Measurements from ENCODE around the gene AIPL1. TPM values are rescaled to one million over a fixed set of nuclear protein-coding genes. Genes with fewer than 3 reads are reported as not detected.

Gene AIPL1
- total RNA-seq, 2 experiments from 2014 or later: not detected

DNA sequence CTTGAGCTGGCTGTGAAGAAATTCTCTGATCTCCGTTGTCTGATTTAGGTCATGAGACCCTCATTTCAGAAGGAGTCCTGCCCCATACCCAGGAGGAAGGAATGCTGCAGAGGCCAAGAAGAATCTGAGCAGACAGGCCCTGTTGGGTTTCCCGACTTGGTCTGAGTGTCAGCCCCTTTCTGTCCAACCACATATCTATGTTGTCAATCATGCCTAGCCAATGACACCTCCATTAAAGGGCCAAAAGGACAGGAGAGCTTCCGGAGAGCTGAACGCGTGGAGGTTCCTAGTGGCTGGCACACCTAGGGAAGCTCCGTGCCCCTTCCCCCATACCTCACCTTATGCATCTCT lies 47.2 kb upstream of the AIPL1 start:
- H3K79me2 ChIP-seq (ENCODE audit: insufficient read depth, low read depth, low read length): no peaks in the 10 kb centered on the region
- peaks cover 7% of the 10 kb centered on the region for H3K4me1 ChIP-seq (ENCODE audit: insufficient read depth, low read length, poor library complexity, severe bottlenecking)
- DNase-seq (ENCODE audit: low spot score): no peak
- ChIA-PET CTCF (ENCODE audit: unreplicated experiment) (no interaction called here), POLR2A (no interaction called here)
- no peak overlapping the region for H3K4me2 ChIP-seq (ENCODE audit: low read length)
- no TSS peak for BruUV-seq (replicated peaks)
- intact Hi-C loops (cut with micrococcal nuclease; ENCODE audit: unreplicated experiment): no loop called here
- no peaks in the 10 kb centered on the region for H3K9me2 ChIP-seq (ENCODE audit: insufficient read depth, low read length)
- no peaks in the 10 kb centered on the region for H4K20me1 ChIP-seq (ENCODE audit: insufficient read depth, low read length)
- no peak overlapping the region for H3K27ac ChIP-seq (ENCODE audit: low read depth, low read length, poor library complexity, severe bottlenecking)
- H2AFZ ChIP-seq (ENCODE audit: low read length): no peak overlapping the region
- H3K9me3 ChIP-seq (ENCODE audit: low read length): no peaks in the 10 kb centered on the region
- H3K36me3 ChIP-seq (ENCODE audit: insufficient read depth, low read length): no peaks in the 10 kb centered on the region
- TF ChIP-seq, protein P1, sequence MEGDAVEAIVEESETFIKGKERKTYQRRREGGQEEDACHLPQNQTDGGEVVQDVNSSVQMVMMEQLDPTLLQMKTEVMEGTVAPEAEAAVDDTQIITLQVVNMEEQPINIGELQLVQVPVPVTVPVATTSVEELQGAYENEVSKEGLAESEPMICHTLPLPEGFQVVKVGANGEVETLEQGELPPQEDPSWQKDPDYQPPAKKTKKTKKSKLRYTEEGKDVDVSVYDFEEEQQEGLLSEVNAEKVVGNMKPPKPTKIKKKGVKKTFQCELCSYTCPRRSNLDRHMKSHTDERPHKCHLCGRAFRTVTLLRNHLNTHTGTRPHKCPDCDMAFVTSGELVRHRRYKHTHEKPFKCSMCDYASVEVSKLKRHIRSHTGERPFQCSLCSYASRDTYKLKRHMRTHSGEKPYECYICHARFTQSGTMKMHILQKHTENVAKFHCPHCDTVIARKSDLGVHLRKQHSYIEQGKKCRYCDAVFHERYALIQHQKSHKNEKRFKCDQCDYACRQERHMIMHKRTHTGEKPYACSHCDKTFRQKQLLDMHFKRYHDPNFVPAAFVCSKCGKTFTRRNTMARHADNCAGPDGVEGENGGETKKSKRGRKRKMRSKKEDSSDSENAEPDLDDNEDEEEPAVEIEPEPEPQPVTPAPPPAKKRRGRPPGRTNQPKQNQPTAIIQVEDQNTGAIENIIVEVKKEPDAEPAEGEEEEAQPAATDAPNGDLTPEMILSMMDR (conservative IDR thresholded peaks at IDR 0.05; ENCODE audit: low read length): no peak
- H3K4me3 ChIP-seq (ENCODE audit: low read depth, low read length, poor library complexity, severe bottlenecking): no peak overlapping the region

DNA sequence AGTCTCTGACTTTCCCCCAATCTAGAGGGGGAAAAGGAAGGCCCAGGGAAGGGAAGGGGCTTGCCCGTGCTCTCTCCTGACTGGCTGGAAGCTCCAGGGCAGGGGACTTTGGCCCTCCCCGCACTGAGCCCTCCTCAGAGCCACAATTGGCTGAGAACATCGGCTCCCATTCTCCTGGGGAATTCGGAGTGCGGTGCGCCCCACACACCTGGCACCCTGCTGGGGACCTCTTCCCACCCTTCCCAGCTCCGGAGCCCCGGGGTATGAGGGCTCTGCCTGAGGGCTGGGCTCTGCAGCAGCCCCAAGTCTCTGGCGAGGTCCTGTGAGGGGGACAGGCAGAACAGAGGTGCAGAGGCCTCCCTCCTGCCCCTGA lies 45.4 kb upstream of the AIPL1 start:
- Histone ChIP-seq H3K4me3 (ENCODE audit: low read depth, low read length, poor library complexity, severe bottlenecking) (no peak overlapping the region), H3K79me2 (ENCODE audit: insufficient read depth, low read depth, low read length) (no peaks in the 10 kb centered on the region), H3K4me1 (ENCODE audit: insufficient read depth, low read length, poor library complexity, severe bottlenecking) (no peaks in the 10 kb centered on the region), H4K20me1 (ENCODE audit: insufficient read depth, low read length) (no peaks in the 10 kb centered on the region), H3K27ac (ENCODE audit: low read depth, low read length, poor library complexity, severe bottlenecking) (no peak overlapping the region), H3K9me3 (ENCODE audit: low read length) (no peaks in the 10 kb centered on the region), H3K9me2 (ENCODE audit: insufficient read depth, low read length) (no peaks in the 10 kb centered on the region), H3K4me2 (ENCODE audit: low read length) (no peak overlapping the region), H2AFZ (ENCODE audit: low read length) (no peak overlapping the region), H3K36me3 (ENCODE audit: insufficient read depth, low read length) (no peaks in the 10 kb centered on the region)
- DNase-seq (ENCODE audit: low spot score): no peak
- intact Hi-C loops (cut with micrococcal nuclease; ENCODE audit: unreplicated experiment): no loop called here
- ChIA-PET CTCF (ENCODE audit: unreplicated experiment) (no interaction called here), POLR2A (no interaction called here)
- TF ChIP-seq, protein P1 (conservative IDR thresholded peaks at IDR 0.05; ENCODE audit: low read length): no peak
- TF ChIP-seq EZH2phosphoT487 (IDR thresholded peaks at IDR 0.05; ENCODE audit: borderline replicate concordance, low read depth, low read length): no peak
- no TSS peak for BruUV-seq (replicated peaks)

DNA sequence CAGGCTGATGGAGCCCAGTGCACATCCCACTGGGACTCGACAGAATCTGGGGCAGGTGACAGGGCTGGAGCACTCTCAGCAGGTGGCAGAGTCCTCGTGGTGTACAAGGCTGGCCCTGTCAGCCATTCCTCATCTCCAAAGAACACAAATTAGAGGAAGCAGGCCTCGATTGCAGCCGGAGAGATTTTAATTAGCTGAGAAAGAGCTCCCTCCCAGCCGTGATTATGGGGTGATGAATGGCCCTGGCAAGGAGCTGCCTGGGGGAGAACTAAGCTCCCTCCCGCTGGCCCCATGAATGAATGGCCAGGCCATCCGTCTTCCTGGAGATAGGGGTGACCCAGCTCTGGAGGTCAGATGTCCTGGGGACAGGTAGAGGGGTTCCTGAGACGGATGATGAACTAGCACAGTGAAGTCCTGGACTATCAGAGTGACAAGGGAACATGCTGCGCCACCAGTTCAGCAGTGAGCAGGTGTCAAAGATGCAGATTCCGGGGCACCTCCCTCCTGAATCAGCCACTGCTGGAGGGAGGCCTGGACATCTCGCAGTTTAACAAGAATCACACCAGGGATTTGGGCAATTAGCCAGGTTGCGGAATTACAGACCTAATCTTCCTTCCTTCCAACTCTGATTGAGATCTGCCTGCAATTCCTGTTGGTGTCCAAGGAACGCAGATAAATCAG lies 44.8 kb upstream of the AIPL1 start:
- Histone ChIP-seq H3K9me3 (ENCODE audit: low read length) (no peaks in the 10 kb centered on the region), H3K4me1 (ENCODE audit: insufficient read depth, low read length, poor library complexity, severe bottlenecking) (no peaks in the 10 kb centered on the region), H2AFZ (ENCODE audit: low read length) (no peak overlapping the region), H3K36me3 (ENCODE audit: insufficient read depth, low read length) (no peaks in the 10 kb centered on the region), H3K79me2 (ENCODE audit: insufficient read depth, low read depth, low read length) (no peaks in the 10 kb centered on the region), H3K4me3 (ENCODE audit: low read depth, low read length, poor library complexity, severe bottlenecking) (no peak overlapping the region), H3K9me2 (ENCODE audit: insufficient read depth, low read length) (no peaks in the 10 kb centered on the region), H3K4me2 (ENCODE audit: low read length) (no peak overlapping the region), H3K27ac (ENCODE audit: low read depth, low read length, poor library complexity, severe bottlenecking) (no peak overlapping the region), H4K20me1 (ENCODE audit: insufficient read depth, low read length) (no peaks in the 10 kb centered on the region)
- intact Hi-C loops (cut with micrococcal nuclease; ENCODE audit: unreplicated experiment): no loop called here
- BruUV-seq (replicated peaks): no TSS peak
- ChIA-PET POLR2A (no interaction called here), CTCF (ENCODE audit: unreplicated experiment) (no interaction called here)
- TF ChIP-seq EZH2phosphoT487 (IDR thresholded peaks at IDR 0.05; ENCODE audit: borderline replicate concordance, low read depth, low read length): no peak
- TF ChIP-seq, protein P1 (conservative IDR thresholded peaks at IDR 0.05; ENCODE audit: low read length): no peak
- no peak for DNase-seq (ENCODE audit: low spot score)
